Body of pancreas (tissue), 4 donors: Measurements from ENCODE around the gene TBX15. TPM values are rescaled to one million over a fixed set of nuclear protein-coding genes. Genes with fewer than 3 reads are reported as not detected.
A peak's percentile ranks its signal among the peaks of the same experiment; 100 is the strongest.

Experiments
- ATAC-seq: fragments of 150-250 bp; one replicate; pipeline ENCODE4 v1.9.1; 2016
- DNase-seq, 4 donors: peaks; one replicate each; pipeline ENCODE4 v3.0.0-alpha.2; 2019
- H3K27ac ChIP-seq, 4 donors: fragments of 200-600 bp; sonication (generic); 1 replicate in 3 of 4; 2 replicates in 1 of 4; pipeline versions ENCODE4 v1.5.1 to v1.6.1; 2016 to 2019; ENCODE audit warnings: mild to moderate bottlenecking in 1 of 4, mixed read lengths in 1 of 4, moderate library complexity in 1 of 4
- H3K27me3 ChIP-seq, 2 donors: fragments of 200-600 bp; sonication (generic); one replicate each; pipeline ENCODE4 v1.6.0; 2016; ENCODE audit warnings: mild to moderate bottlenecking in 1 of 2
- H3K36me3 ChIP-seq, 2 donors: fragments of 200-600 bp; sonication (generic); replicated peaks in 1 of 2; 2 replicates each; pipeline ENCODE4 v1.5.1; 2016; ENCODE audit warnings: low read depth in 2 of 2; ENCODE audit not compliant: insufficient read depth in 1 of 2
- H3K4me1 ChIP-seq: fragments of 200-600 bp; sonication (generic); one replicate; pipeline ENCODE4 v1.6.0; 2016
- H3K4me3 ChIP-seq, 2 donors: fragments of 200-600 bp; sonication (generic); 1 replicate in 1 of 2; 2 replicates in 1 of 2; pipeline ENCODE4 v1.5.1; 2016 to 2019
- H3K9me3 ChIP-seq, 3 donors: fragments of 200-600 bp; sonication (generic); 1 replicate in 2 of 3; 2 replicates in 1 of 3; pipeline ENCODE4 v1.5.1; 2016
- POLR2A ChIP-seq, 3 donors: fragments of 450-650 bp; IDR thresholded peaks; one replicate each; pipeline ENCODE4 v1.6.1; 2016; ENCODE audit warnings: antibody characterized with exemption in 3 of 3, mild to moderate bottlenecking in 2 of 3
- WGBS, 2 donors: methylation state at CpG; one replicate each; pipeline ENCODE4 v1.1.5; 2017; 5-methylcytosine and 5-hydroxymethylcytosine counted together
- intact Hi-C: fragments of 100-400 bp; cut with DNase I; formaldehyde crosslinking; loops from one replicate; pipeline ENCODE4 v1.15.1; 2023
- total RNA-seq, 2 donors: library from RNA; depleted of rRNA; stranded (reverse); fragments of >200 nt; gene quantifications; one replicate each; pipeline ENCODE4 v1.1.0, GENCODE V29; 2016
- TF ChIP-seq, protein P1 (sequence below), 7 experiments: fragments of 450-650 bp in 4 of 7; fragments of 200-600 bp in 3 of 7; sonication (generic) in 3 of 7; IDR thresholded peaks; one replicate each; pipeline ENCODE4 v1.5.1; 2016 to 2019; ENCODE audit warnings: antibody characterized with exemption in 7 of 7

The TBX15 gene
- not detected for total RNA-seq

DNA sequence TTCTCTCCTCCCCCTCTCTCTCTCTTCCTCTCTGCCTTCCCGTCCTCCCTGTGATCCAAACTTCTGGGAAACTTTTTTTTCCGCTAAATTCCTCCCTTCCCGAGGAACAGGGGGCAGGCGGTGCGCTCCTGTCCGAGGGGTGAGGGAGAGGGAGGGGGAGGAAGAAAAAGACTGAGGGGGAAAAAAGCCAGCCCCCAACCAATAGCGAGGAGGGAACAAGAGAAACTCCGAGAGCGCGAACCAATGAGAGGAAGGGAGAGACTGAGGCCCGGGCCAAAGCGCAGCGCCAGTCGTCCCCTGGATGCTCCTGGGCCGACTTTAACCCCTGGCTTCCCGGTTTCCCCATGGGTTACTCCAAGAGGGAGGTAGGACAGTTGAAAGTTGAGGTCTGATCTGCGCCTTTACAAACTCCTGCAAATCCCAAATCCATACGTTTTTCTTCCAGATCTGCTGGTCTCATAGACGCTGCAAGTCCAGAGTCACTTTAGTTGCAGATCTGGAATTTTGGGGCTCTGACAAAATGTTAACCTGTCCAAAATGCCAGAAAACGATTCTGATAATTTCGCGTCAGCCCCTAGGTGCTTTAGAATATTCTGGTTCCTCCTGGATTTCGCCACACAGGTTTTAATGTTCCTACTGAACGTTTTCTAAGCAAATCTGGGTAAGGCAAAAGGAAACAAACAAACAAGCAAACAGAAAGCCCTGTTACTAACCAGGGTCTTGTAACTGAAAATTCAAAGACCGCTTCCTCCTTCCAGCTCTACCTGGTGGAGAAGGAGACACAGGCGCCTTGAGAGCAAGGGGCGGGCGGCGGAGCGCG is at the start of gene TBX15:
TBX15 (minus strand) TSS at position 158 of the 820 bp plus-strand sequence. CDS start 548 bp downstream, outside the sequence.
- Histone ChIP-seq H3K27ac (no peak within 1 kb of the TSS), H3K36me3 (no peaks in the 10 kb centered on the region), H3K27me3 (peaks cover 4 to 86% of the 10 kb centered on the region in 2 donors), H3K9me3 (peaks cover 0 to 5% (median 0%) of the 10 kb centered on the region in 3 donors), H3K4me1 (peaks cover 37% of the 10 kb centered on the region), H3K4me3 (peak within 1 kb of the TSS in 1 of 2 donors; percentile 31)
- DNase-seq (no peak), ATAC-seq (no peak)
- 9 to 15% methylated on average over 31 of the region's 31 CpGs for WGBS, 2 donors
- TF ChIP-seq POLR2A (IDR thresholded peaks at IDR 0.05) = no peak
- TF ChIP-seq, protein P1, sequence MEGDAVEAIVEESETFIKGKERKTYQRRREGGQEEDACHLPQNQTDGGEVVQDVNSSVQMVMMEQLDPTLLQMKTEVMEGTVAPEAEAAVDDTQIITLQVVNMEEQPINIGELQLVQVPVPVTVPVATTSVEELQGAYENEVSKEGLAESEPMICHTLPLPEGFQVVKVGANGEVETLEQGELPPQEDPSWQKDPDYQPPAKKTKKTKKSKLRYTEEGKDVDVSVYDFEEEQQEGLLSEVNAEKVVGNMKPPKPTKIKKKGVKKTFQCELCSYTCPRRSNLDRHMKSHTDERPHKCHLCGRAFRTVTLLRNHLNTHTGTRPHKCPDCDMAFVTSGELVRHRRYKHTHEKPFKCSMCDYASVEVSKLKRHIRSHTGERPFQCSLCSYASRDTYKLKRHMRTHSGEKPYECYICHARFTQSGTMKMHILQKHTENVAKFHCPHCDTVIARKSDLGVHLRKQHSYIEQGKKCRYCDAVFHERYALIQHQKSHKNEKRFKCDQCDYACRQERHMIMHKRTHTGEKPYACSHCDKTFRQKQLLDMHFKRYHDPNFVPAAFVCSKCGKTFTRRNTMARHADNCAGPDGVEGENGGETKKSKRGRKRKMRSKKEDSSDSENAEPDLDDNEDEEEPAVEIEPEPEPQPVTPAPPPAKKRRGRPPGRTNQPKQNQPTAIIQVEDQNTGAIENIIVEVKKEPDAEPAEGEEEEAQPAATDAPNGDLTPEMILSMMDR (IDR thresholded peaks at IDR 0.05) = no peak
- intact Hi-C loops = no loop called here

DNA sequence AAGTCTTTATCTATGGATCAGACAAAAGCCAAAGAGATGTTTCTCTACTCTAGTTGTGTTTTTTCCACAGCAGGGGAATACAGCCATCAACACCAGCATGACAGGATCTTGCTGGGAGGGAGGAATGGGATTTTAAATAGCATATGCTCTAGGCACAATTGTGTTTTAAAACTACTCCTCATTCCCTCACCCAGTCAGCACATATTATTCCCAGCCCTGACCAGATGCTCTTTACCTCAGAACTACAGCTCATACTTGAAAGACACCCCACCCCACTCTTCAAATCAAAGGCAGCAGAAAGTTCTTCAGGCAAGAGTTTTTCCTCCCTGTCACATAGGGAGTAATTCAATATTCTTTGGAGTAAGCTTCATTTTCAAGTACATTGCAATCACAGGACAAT is 46.2 kb upstream of the TBX15 start:
- no peak for ATAC-seq

DNA sequence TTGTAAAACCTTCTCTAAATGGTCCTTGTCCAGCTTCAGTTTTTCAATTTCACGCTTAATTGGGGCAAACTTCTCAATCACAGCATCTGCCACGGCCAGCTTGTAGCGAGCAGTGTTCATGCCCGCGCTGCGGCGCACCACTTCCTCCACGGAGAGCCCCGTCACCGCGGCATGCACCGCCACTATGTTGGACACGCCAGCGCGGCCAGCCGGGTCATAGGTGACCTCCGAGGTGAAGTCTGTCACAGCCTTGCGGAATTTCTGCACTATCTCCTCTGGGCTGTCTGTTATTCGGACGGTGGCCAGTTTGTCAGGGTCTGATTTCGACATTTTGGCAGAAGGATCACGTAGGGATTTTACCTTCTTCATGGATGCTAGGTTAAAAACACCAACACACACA is 44.8 kb upstream of the TBX15 start:
- no peak overlapping the region for H3K4me3 ChIP-seq
- H3K36me3 ChIP-seq = peaks cover 0 to 1% of the 10 kb centered on the region in 2 donors
- no peaks in the 10 kb centered on the region for H3K9me3 ChIP-seq
- no peaks in the 10 kb centered on the region for H3K27me3 ChIP-seq
- H3K4me1 ChIP-seq = no peaks in the 10 kb centered on the region
- 96 to 100% methylated on average over 22 of the region's 22 CpGs for WGBS, 2 donors
- DNase-seq (no peak), ATAC-seq (no peak)
- intact Hi-C loops = no loop called here
- no peak overlapping the region for H3K27ac ChIP-seq
- no peak for TF ChIP-seq POLR2A (IDR thresholded peaks at IDR 0.05)
- TF ChIP-seq, protein P1 (IDR thresholded peaks at IDR 0.05) = no peak

More for the DNA sequence above, 46.2 kb upstream of the TBX15 start:
- intact Hi-C loops = no loop called here
- Histone ChIP-seq H3K27me3 (no peaks in the 10 kb centered on the region), H3K4me1 (no peaks in the 10 kb centered on the region), H3K36me3 (peaks cover 0 to 1% of the 10 kb centered on the region in 2 donors), H3K4me3 (no peak overlapping the region), H3K9me3 (no peaks in the 10 kb centered on the region), H3K27ac (no peak overlapping the region)
- no peak for DNase-seq
- no peak for TF ChIP-seq POLR2A (IDR thresholded peaks at IDR 0.05)
- TF ChIP-seq, protein P1 (IDR thresholded peaks at IDR 0.05) = no peak

DNA sequence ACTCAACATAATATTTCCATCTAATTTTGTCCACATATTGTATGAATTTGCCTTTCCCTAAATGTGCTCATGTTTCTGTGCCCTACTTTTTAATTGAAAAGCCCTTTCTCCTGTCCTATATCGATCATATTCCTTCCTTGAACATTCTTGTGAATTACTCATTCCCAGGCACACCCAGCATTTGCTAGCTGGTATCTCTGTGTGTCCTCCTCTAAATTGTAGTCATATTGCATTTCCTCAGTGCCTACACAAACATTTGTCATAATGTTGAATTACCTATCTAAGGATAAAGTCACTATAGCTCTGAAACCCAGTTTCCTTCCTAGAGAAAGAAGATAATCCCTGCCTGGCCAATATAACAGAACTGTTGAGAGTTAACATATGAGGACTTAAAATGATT is 39.6 kb upstream of the TBX15 start:
- peaks cover 0 to 1% of the 10 kb centered on the region in 2 donors for H3K36me3 ChIP-seq
- H3K9me3 ChIP-seq = no peaks in the 10 kb centered on the region
- no peaks in the 10 kb centered on the region for H3K4me1 ChIP-seq
- intact Hi-C loops = no loop called here
- no peaks in the 10 kb centered on the region for H3K27me3 ChIP-seq
- H3K27ac ChIP-seq = no peak overlapping the region
- DNase-seq (no peak), ATAC-seq (no peak)
- no peak overlapping the region for H3K4me3 ChIP-seq
- 95 to 97% methylated on average over 1 of the region's 1 CpG for WGBS, 2 donors
- TF ChIP-seq, protein P1 (IDR thresholded peaks at IDR 0.05) = no peak
- TF ChIP-seq POLR2A (IDR thresholded peaks at IDR 0.05) = no peak

DNA sequence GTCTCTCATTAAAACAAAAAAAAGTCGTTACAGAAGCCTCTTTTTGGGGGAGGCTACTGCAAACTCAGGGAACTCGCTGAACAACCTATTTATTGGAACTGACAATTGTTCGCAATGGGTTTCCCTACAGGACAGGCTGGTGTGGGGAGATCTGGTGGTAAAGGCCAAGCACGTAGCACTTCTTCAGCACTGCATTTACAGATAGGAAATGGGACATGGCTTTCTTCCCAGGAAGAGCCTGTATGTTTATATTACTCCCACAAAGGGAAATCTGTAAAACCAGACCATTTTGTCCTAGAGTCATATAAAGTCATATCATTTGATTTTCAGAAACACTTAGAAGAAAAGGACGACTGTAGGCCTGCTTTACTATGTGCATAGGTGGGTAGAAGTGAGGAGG is 38.8 kb upstream of the TBX15 start:
- no peak for DNase-seq
- Histone ChIP-seq H3K9me3 (no peaks in the 10 kb centered on the region), H3K4me1 (no peaks in the 10 kb centered on the region), H3K27ac (no peak overlapping the region), H3K36me3 (peaks cover 0 to 1% of the 10 kb centered on the region in 2 donors), H3K27me3 (no peaks in the 10 kb centered on the region), H3K4me3 (no peak overlapping the region)
- 83 to 87% methylated on average over 5 of the region's 5 CpGs for WGBS, 2 donors
- TF ChIP-seq, protein P1 (IDR thresholded peaks at IDR 0.05) = no peak
- TF ChIP-seq POLR2A (IDR thresholded peaks at IDR 0.05) = no peak
- no peak for ATAC-seq
- intact Hi-C loops = no loop called here
